GM18526 (cell line): ENCODE data around the gene C19orf33.

ENCODE experiments used
- POLR2A ChIP-seq: IDR thresholded peaks from 3 replicates; pipeline ENCODE4 v1.6.1; 2011; ENCODE audit not compliant: insufficient read length; ENCODE audit errors: extremely low read depth

The C19orf33 gene

GRCh38 chr19:38340927-38341326 is 36.9 kb downstream of the C19orf33 start:
- TF ChIP-seq POLR2A = no peak

- TF ChIP-seq POLR2A = no peak
Measured at GRCh38 chr19:38346837-38347236, 42.8 kb downstream of the C19orf33 start.

DNA sequence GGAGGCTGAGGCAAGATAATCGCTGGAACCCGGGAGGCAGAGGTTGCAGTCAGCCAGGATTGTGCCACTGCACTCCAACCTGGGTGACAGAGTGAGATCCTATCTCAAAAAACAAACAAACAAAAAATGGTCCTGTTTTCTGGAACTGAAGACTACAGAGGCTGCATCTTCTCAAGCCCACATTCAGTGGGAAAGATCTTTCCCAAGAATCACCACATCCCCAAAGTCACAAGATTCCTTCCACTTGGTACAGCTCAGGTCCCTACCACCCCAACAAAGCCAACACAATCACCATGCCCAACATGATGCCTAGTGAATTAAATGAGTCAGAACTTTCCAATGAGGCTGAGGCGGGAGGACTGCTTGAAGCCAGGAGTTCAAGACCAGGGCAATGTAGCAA is 46.8 kb downstream of the C19orf33 start:
- TF ChIP-seq POLR2A = no peak

DNA sequence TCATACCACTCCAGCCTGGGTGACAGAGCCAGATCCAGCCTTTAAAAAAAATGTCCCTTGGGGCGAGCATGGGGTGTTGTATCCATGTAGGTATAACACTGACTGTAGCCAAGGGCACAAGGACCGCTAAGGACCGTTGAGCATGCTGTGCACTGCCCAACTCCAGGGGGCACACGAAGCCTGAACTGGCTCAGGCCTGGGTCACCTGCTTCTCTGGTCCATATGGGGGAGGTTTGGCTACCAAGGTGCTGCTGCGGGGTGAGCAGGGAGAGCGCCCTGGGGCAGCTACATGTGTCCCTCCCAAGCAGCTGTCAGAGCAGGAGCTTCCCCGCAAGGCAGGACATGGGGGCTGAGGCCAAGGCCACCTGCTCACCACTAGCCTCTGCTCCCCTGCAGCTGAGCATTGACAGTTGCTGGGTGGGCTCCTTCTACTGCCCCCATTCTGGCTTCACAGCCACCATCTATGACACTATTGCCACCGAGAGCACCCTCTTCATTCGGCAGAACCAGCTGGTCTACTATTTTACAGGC is 47.9 kb downstream of the C19orf33 start:
- no peak for TF ChIP-seq POLR2A

DNA sequence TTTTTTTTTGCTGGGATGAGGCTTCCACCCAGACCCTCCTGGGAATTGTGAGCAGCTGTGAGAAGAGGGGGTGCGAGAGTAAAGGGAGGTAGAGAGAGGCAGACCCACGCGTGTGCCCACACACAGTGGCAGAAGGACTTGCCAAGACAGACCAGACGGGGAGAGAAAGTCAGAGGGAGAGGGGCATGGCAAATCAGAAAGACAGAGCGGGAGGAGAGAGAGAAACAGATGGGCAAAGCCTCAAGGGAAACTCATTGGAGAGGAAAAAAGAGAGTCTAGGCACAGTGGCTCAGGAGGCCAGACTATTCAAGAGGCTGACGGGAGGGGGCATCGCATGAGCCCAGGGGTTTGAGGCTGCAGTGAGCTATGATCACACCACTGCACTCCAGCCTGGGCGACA is 48.6 kb downstream of the C19orf33 start:
- no peak for TF ChIP-seq POLR2A
